H1 (cell line): ENCODE data around the gene LDAH. TPM values are rescaled to one million over a fixed set of nuclear protein-coding genes. Genes with fewer than 3 reads are reported as not detected.

Experiments
- HDAC6 ChIP-seq: IDR thresholded peaks from one replicate; pipeline ENCODE4 v1.7.1; 2012; ENCODE audit warnings: low read depth, mild to moderate bottlenecking, inconsistent platforms, low read length, moderate library complexity
- NRF1 ChIP-seq: IDR thresholded peaks from 2 replicates; pipeline ENCODE4 v1.6.1; 2011; ENCODE audit warnings: mild to moderate bottlenecking, low read depth, low read length, improper control_type of control experiment
- SAP30 ChIP-seq: fragments of 300-600 bp; sonication (generic); IDR thresholded peaks from 2 replicates; pipeline ENCODE4 v1.7.1; 2012; ENCODE audit warnings: low read length, moderate library complexity, mild to moderate bottlenecking, inconsistent platforms; ENCODE audit not compliant: insufficient read depth, insufficient replicate concordance
- polyA plus RNA-seq, 7 experiments: library from polyadenylated mRNA; depleted of rRNA in 3 of 7; stranded (reverse) in 5 of 7; unstranded in 2 of 7; fragments of >200 nt in 5 of 7; fragments of 200-250 nt in 2 of 7; gene quantifications; 1 replicate in 5 of 7; 2 replicates in 1 of 7; 4 replicates in 1 of 7; pipeline versions ENCODE4 v1.2.1 to v1.2.3, GENCODE V29; 2011 to 2013; ENCODE audit warnings: missing spikeins in 2 of 7, mixed read lengths in 2 of 7
- total RNA-seq: library from RNA; stranded (reverse); fragmentation: NEBNext Ultra II Directional; extraction: Animal tissue kit (Norgen Biotek cat#: 25700); gene quantifications from 2 replicates; pipeline ENCODE4 v1.2.1, GENCODE V29; 2021

The LDAH gene
- total and polyA plus RNA-seq, 2 of the 8 experiments (the other 6 are each of a cell fraction or from before 2014, with no cell fraction given) = 10.9 to 26.3 TPM

GRCh38 chr2:20697322-20697934 lies 125.5 kb downstream of the LDAH start (continued):
- no peak for TF ChIP-seq HDAC6
- no peak for TF ChIP-seq SAP30
- no peak for TF ChIP-seq NRF1
